GM12878 (cell line): ENCODE results near the gene TSPAN12. TPM values are rescaled to one million over a fixed set of nuclear protein-coding genes. Genes with fewer than 3 reads are reported as not detected.
A peak's percentile ranks its signal among the peaks of the same experiment; 100 is the strongest.

ENCODE experiments used
- ATAC-seq: fragments of 200-7000 bp; cut with Tn5 transposase; 3 replicates; pipeline ENCODE4 v1.9.1; 2020; ENCODE audit warnings: mild to moderate bottlenecking, moderate library complexity
- BruUV-seq: library from RNA; stranded (reverse); fragments of 400-500 nt; replicated peaks from 2 replicates; lab custom pipeline; 2021; lab: Mats Ljungman, UMichigan
- CTCF ChIA-PET: fragments of 300-600 bp; sonication (Branson Sonifier 250); formaldehyde crosslinking; extraction: SDS; loops from one replicate; lab custom pipeline; 2021; ENCODE audit warnings: inconsistent platforms; lab: Yijun Ruan, JAX
- POLR2A ChIA-PET: fragments of 350-600 bp; formaldehyde crosslinking; extraction: SDS; loops from one replicate; lab custom pipeline; 2021; ENCODE audit warnings: inconsistent platforms; lab: Charles Lee
- RAD21 ChIA-PET: fragments of 300-600 bp; sonication (Branson Sonifier 250); formaldehyde crosslinking; loops from one replicate; lab custom pipeline; 2023; ENCODE audit warnings: antibody characterized with exemption; ENCODE audit not compliant: unreplicated experiment; lab: Charles Lee
- SMC1A ChIA-PET: fragments of 300-600 bp; sonication (Branson Sonifier 250); formaldehyde crosslinking; loops from one replicate; lab custom pipeline; 2023; ENCODE audit not compliant: unreplicated experiment, uncharacterized antibody; lab: Charles Lee
- DNase-seq: peaks from one replicate; pipeline ENCODE4 v3.0.0-alpha.2; 2011; ENCODE audit warnings: low read depth, low spot score
- FAIRE-seq: peaks from 3 replicates; lab custom pipeline; 2011; peaks lifted over from hg19 to GRCh38; lab: Jason Lieb, UNC
- H2AFZ ChIP-seq: 2 replicates; pipeline ENCODE4 v1.6.0; 2011; ENCODE audit warnings: low read depth, low read length, control low read depth; ENCODE audit not compliant: control insufficient read depth
- H3K27ac ChIP-seq: 2 replicates; pipeline ENCODE4 v1.5.1; 2011; ENCODE audit warnings: control low read depth; ENCODE audit not compliant: control insufficient read depth, insufficient read depth
- H3K27me3 ChIP-seq, 2 experiments: replicated peaks in 1 of 2; 2 replicates each; pipeline versions ENCODE4 v1.6.0 to v1.6.1; 2011; ENCODE audit warnings: low read length in 1 of 2; ENCODE audit not compliant: control insufficient read depth in 2 of 2, insufficient read depth in 2 of 2
- H3K36me3 ChIP-seq, 2 experiments: 2 replicates each; pipeline ENCODE4 v1.5.1; 2011; ENCODE audit warnings: low read length in 1 of 2; ENCODE audit not compliant: control insufficient read depth in 2 of 2, insufficient read depth in 2 of 2
- H3K4me1 ChIP-seq: 2 replicates; pipeline ENCODE4 v1.6.1; 2011; ENCODE audit warnings: mild to moderate bottlenecking, low read length, moderate library complexity, mixed read lengths; ENCODE audit not compliant: control insufficient read depth, insufficient read depth
- H3K4me2 ChIP-seq: 2 replicates; pipeline ENCODE4 v1.6.0; 2011; ENCODE audit warnings: control low read depth; ENCODE audit not compliant: control insufficient read depth, insufficient read depth
- H3K4me3 ChIP-seq: fragments of 200-600 bp; sonication (generic); 2 replicates; pipeline ENCODE4 v1.5.1; 2016
- H3K79me2 ChIP-seq: 2 replicates; pipeline ENCODE4 v1.6.0; 2011; ENCODE audit warnings: low read length; ENCODE audit not compliant: control insufficient read depth, insufficient read depth
- H3K9ac ChIP-seq: 2 replicates; pipeline ENCODE4 v1.8.0; 2011; ENCODE audit warnings: low read length, control low read depth, mixed read lengths; ENCODE audit not compliant: control insufficient read depth, insufficient read depth
- H3K9me3 ChIP-seq: replicated peaks from 3 replicates; pipeline ENCODE4 v1.5.1; 2011; ENCODE audit warnings: mild to moderate bottlenecking, low read length; ENCODE audit not compliant: control insufficient read depth, insufficient read depth
- H4K20me1 ChIP-seq: 2 replicates; pipeline ENCODE4 v1.6.0; 2011; ENCODE audit not compliant: control insufficient read depth, insufficient read depth
- IKZF1 ChIP-seq: fragments of 450-650 bp; conservative IDR thresholded peaks from 2 replicates; pipeline ENCODE4 v1.6.1; 2017; ENCODE audit warnings: antibody characterized with exemption, mild to moderate bottlenecking
- SPI1 ChIP-seq: IDR thresholded peaks from 2 replicates; pipeline ENCODE4 v1.6.1; 2011; ENCODE audit warnings: low read depth, mild to moderate bottlenecking, low read length, moderate library complexity, borderline replicate concordance; ENCODE audit not compliant: insufficient read depth
- in situ Hi-C: fragments of 300-500 bp; cut with MboI; formaldehyde crosslinking; loops from 9 replicates; pipeline ENCODE4 v1.14.3; 2018; ENCODE audit warnings: mixed read lengths
- intact Hi-C: fragments of 100-400 bp; cut with micrococcal nuclease; formaldehyde crosslinking; loops from one replicate; pipeline ENCODE4 v1.14.2; 2022; ENCODE audit not compliant: unreplicated experiment
- polyA plus RNA-seq, 11 experiments: library from polyadenylated mRNA; depleted of rRNA in 4 of 11; unstranded in 6 of 11; stranded (reverse) in 5 of 11; fragments of >200 nt; fragmentation: Nextera tagmentation in 4 of 11; fragmentation: Illumina TruSeq in 1 of 11; extraction: Ambion mirVana in 4 of 11; extraction: Trizol in 1 of 11; gene quantifications; 1 replicate in 1 of 11; 2 replicates in 10 of 11; pipeline versions ENCODE4 v1.2.1 to v1.2.3, GENCODE V29; 2011 to 2016; ENCODE audit warnings: inconsistent platforms in 2 of 11, missing spikeins in 2 of 11, low read depth in 1 of 11
- total RNA-seq, 4 experiments: library from RNA; depleted of rRNA in 3 of 4; stranded (reverse); fragments of >200 nt in 3 of 4; fragmentation: Illumina TruSeq in 1 of 4; extraction: Trizol in 1 of 4; gene quantifications; 2 replicates each; pipeline versions ENCODE4 v1.2.1 to v1.2.3, GENCODE V29; 2013 to 2021
- TF ChIP-seq, protein P1 (sequence below): fragments of 150-350 bp; IDR thresholded peaks from 2 replicates; pipeline ENCODE4 v1.6.1; 2014; ENCODE audit warnings: mild to moderate bottlenecking, low read depth, low read length
- TF ChIP-seq, protein P2 (sequence below): IDR thresholded peaks from 2 replicates; pipeline ENCODE4 v1.6.1; 2011; ENCODE audit warnings: borderline replicate concordance, low read depth, mild to moderate bottlenecking, moderate library complexity, low read length; ENCODE audit not compliant: insufficient read depth, poor library complexity, severe bottlenecking

Gene TSPAN12
- total and polyA plus RNA-seq, 10 of the 15 experiments (the other 5 are each of a cell fraction or from before 2014, with no cell fraction given) = 0.67 to 110 (median 1.3) TPM

DNA sequence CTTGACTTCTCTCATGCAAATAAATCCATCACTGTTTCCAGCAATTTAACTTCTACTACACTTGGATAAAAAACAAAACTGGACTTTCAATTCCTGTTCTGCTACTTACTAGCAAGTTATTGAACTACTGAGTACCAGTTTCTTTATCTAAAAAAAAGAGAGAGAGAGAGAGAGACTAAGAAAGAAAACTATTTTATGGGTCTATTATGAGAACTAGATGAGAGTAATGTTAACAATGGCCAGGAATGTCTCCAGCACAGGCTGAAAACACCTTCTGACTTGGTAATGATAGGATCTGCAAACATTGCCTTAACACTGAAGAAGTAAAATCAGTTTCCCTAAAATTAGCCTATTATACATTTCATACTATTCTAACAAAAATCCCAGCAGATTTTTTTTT lies 5.2 kb downstream of the TSPAN12 start:
- intact Hi-C loops (loop anchor here (10.0 kb wide), 2 partner anchors 532 to 682 kb away; no protein-coding TSS in a partner anchor), in situ Hi-C loops (no loop called here)
- BruUV-seq = no TSS peak
- Histone ChIP-seq H3K27ac (no peak overlapping the region), H3K4me3 (no peak overlapping the region), H3K79me2 (no peaks in the 10 kb centered on the region), H3K27me3 (no peaks in the 10 kb centered on the region), H3K9me3 (no peaks in the 10 kb centered on the region; the same call in 2 of the 3 replicates), H3K4me1 (no peaks in the 10 kb centered on the region), H3K9ac (no peak overlapping the region), H3K4me2 (no peak overlapping the region), H2AFZ (no peak overlapping the region), H3K36me3 (no peaks in the 10 kb centered on the region; a peak in 1 of 4 replicates), H4K20me1 (no peaks in the 10 kb centered on the region)
- CTCF ChIA-PET = interaction anchor here (0.8 to 2.6 kb wide), 3 partner anchors 10 to 60 kb away, joined by 3 to 10 read pairs (median 9); no protein-coding TSS in a partner anchor
- DNase-seq = no peak
- SMC1A ChIA-PET = interaction anchor here (0.9 to 7.5 kb wide), 7 partner anchors 10 to 530 kb away, joined by 3 to 122 read pairs (median 8); no protein-coding TSS in a partner anchor
- no peak for ATAC-seq
- TF ChIP-seq, protein P1, sequence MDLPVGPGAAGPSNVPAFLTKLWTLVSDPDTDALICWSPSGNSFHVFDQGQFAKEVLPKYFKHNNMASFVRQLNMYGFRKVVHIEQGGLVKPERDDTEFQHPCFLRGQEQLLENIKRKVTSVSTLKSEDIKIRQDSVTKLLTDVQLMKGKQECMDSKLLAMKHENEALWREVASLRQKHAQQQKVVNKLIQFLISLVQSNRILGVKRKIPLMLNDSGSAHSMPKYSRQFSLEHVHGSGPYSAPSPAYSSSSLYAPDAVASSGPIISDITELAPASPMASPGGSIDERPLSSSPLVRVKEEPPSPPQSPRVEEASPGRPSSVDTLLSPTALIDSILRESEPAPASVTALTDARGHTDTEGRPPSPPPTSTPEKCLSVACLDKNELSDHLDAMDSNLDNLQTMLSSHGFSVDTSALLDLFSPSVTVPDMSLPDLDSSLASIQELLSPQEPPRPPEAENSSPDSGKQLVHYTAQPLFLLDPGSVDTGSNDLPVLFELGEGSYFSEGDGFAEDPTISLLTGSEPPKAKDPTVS = no peak
- 0 out of 2 replicates have a peak, but pooled peaks have one; percentile 32 for TF ChIP-seq IKZF1
- TF ChIP-seq, protein P2, sequence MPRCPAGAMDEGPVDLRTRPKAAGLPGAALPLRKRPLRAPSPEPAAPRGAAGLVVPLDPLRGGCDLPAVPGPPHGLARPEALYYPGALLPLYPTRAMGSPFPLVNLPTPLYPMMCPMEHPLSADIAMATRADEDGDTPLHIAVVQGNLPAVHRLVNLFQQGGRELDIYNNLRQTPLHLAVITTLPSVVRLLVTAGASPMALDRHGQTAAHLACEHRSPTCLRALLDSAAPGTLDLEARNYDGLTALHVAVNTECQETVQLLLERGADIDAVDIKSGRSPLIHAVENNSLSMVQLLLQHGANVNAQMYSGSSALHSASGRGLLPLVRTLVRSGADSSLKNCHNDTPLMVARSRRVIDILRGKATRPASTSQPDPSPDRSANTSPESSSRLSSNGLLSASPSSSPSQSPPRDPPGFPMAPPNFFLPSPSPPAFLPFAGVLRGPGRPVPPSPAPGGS = no peak
- TF ChIP-seq SPI1 = peak; percentile 29; the same call in 1 of the 2 replicates
- POLR2A ChIA-PET = interaction anchor here (0.8 to 6.4 kb wide), 6 partner anchors 10 to 43 kb away, joined by 3 to 55 read pairs (median 4); no protein-coding TSS in a partner anchor
- RAD21 ChIA-PET = interaction anchor here (0.8 to 6.5 kb wide), 4 partner anchors 10 to 98 kb away, joined by 5 to 63 read pairs (median 10); partner anchors contain the start of gene ING3
- FAIRE-seq = peak; percentile 77
